Stimulated activated memory B cell treated with anti-CD40 and anti-IgM and Interleukin-4, amounts not matched to agents 10 μg/mL and 1 μg/mL and 100 μg/mL, for 72 hours (primary cell): ENCODE measurements around the gene TMEM72.

Experiments
- ATAC-seq: fragments of 150-1000 bp; cut with Tn5 transposase; 2 replicates; pipeline ENCODE4 v1.10.0; 2021
- H3K27ac Mint-ChIP-seq: one replicate; pipeline ENCODE4 v1.8.0; 2022; ENCODE audit warnings: mild to moderate bottlenecking, mixed read lengths
- H3K27me3 Mint-ChIP-seq: one replicate; pipeline ENCODE4 v1.8.0; 2022; ENCODE audit warnings: mixed read lengths
- H3K36me3 Mint-ChIP-seq: one replicate; pipeline ENCODE4 v1.8.0; 2022; ENCODE audit warnings: mixed read lengths
- H3K4me1 Mint-ChIP-seq: one replicate; pipeline ENCODE4 v1.8.0; 2022; ENCODE audit warnings: mixed read lengths
- H3K4me3 Mint-ChIP-seq: one replicate; pipeline ENCODE4 v1.8.0; 2022; ENCODE audit warnings: mild to moderate bottlenecking, moderate library complexity, mixed read lengths
- H3K9me3 Mint-ChIP-seq: one replicate; pipeline ENCODE4 v1.8.0; 2022; ENCODE audit warnings: mixed read lengths

Gene TMEM72

DNA sequence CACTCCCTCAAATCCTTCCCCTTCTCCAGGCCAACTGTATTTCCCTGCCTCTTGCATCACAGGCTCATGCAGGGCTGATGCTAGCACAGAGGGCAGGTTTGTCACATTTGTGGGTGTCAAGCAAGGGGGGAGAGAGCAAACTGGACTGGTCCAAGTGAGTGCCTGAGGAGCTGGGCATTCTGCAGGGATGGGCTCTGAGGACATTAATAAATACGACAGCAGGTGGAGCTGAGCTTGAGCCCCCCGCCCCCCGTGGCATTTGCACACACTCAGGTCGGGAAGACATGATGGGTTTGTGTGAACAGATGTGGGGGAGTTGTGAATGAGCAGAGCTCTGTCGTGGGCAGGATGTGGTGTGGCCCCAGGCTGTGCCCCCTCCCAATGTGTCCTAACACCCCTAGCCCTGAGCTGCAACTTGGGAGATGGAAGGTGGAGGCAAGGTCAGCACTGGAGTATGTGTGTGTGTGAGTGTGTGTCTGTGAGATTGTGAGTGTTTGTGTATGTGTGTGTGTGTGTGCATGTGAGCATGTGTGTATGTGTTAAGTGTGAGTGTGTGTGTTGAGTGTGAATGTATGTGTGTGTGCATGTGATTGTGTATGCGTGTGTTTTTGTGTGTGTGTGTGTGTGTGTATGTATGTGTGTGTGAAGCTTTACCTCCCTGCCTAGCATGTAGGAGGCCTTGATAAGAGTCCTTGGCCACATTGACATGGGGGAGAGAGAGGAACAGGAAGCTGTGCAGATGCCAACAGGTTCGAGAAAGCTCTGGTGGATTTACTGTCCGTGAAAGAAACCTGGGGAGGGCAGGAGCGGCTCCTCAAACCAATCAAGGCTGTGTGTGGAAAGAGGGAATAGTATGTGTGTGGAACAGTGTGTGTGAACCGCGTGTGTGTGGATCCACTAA is 57.6 kb downstream of the TMEM72 start:
- Mint-ChIP-seq H3K4me1 (peaks cover 61% of the 10 kb centered on the region), H3K4me3 (no peak overlapping the region), H3K9me3 (no peaks in the 10 kb centered on the region), H3K27ac (peak overlapping the region; percentile 40), H3K36me3 (no peaks in the 10 kb centered on the region), H3K27me3 (no peaks in the 10 kb centered on the region)
- no peak for ATAC-seq

DNA sequence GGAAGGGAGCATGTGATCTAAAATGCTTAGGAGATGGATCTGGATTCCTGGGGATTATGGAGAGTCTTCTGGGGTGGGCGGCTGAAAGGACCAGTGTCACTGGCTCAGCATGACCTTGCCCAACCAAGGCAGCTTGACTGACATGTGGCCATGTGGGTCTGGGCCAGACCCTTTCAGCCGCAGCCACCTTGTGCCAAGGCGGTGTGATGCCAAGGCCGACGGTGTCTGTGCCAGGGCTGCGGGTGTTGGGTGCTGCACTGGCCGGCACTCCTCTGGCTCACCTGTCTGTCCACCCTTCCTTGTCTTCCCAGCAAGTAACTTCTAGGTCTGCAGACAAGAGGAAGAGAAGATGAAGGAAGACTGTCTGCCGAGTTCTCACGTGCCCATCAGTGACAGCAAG is 58.7 kb downstream of the TMEM72 start:
- Mint-ChIP-seq H3K27me3 (no peaks in the 10 kb centered on the region), H3K9me3 (no peaks in the 10 kb centered on the region), H3K36me3 (no peaks in the 10 kb centered on the region), H3K4me1 (peaks cover 57% of the 10 kb centered on the region), H3K4me3 (no peak overlapping the region), H3K27ac (no peak overlapping the region)
- ATAC-seq: no peak

DNA sequence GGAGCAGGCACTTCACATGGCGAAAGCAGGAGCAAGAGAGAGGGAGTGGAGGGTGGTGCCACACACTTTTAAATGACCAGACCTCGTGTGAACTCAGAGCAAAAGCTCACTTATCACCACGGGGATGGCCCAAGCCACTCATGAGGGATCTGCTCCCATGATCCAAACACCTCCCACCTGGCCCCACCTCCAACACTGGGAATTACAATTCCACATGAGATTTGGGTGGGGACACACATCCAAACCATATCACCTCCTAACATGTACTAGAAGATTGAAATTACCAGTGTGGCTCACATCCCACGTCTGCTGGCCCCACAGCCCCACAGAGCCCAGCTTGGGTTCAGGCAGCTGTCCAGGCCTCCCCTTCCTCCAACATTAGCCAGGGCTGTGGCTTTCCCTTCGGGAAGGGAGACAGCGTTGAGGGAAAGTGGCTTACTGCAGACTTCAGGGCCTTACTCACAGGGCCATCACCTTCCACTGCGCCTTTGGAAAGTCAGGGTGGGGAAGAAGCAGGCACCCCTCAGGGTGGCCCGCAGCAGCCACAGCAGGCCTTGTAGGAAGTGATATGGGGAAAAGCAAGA is 59.8 kb downstream of the TMEM72 start:
- Mint-ChIP-seq H3K27ac (no peak overlapping the region), H3K36me3 (no peaks in the 10 kb centered on the region), H3K27me3 (no peaks in the 10 kb centered on the region), H3K9me3 (no peaks in the 10 kb centered on the region), H3K4me3 (no peak overlapping the region), H3K4me1 (peaks cover 46% of the 10 kb centered on the region)
- ATAC-seq: no peak

DNA sequence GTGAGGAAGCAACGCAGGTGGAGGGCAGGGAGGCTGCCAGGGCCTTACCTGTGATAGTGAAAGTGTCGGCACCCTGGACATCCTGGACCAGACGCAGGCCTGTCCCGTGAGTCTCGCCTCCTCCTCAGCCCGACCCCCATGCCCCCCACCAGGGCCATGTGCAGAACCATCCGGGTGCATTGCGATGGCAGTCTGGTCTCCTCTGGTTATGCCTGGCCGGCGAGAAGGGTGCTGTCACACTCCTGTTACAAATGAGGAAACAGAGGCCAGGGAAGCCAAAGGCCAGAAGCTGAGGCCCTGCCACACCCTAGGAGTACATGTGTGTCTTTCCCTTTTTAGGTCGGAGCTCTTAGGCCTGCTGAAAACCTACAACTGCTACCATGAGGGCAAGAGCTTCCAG is 60.3 kb downstream of the TMEM72 start:
- Mint-ChIP-seq H3K4me1 (peaks cover 41% of the 10 kb centered on the region), H3K27me3 (no peaks in the 10 kb centered on the region), H3K27ac (no peak overlapping the region), H3K36me3 (no peaks in the 10 kb centered on the region), H3K9me3 (no peaks in the 10 kb centered on the region), H3K4me3 (no peak overlapping the region)
- ATAC-seq: no peak

DNA sequence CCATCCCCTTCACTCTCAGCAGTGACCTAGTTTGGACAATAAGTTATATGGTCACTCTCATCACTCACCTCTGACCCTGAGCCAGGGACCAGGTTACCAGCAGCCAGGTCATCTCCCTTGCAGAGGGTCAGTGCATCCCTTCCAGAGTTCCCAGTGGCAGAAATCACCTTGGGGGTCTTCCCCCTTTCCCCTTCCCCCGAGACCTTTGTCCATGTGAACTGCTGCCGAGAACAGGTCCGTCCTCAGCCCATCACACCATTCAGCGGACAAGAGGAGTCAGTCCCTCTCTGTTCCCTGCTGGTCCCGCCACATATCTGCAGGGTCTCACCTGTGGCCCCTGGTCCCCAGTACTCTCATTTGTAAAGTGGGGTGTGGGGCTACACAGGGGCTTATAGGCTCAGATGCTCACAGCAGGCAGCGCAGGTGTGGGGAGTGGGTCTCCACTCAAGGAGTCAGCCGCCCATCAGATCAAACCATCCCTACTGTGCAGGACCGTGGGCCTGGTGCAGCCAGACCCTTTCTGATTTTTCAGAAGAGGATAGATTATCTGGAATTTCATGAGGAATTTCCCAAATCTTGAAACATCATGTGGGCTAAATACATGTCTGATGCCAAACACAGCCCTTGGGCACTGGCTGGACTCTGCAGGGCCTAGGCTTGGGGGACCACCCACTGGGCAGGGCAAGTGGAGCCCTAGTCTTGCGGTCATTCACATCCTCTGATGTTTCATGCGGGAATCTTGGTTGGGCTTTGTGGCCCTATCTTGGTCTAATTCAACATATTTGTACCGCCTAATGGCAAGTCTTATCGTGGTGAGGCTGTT is 61.0 kb downstream of the TMEM72 start:
- H3K27ac Mint-ChIP-seq: no peak overlapping the region
- no peaks in the 10 kb centered on the region for H3K36me3 Mint-ChIP-seq
- no peaks in the 10 kb centered on the region for H3K9me3 Mint-ChIP-seq
- peaks cover 5% of the 10 kb centered on the region for H3K27me3 Mint-ChIP-seq
- peaks cover 40% of the 10 kb centered on the region for H3K4me1 Mint-ChIP-seq
- ATAC-seq: no peak
- no peak overlapping the region for H3K4me3 Mint-ChIP-seq

DNA sequence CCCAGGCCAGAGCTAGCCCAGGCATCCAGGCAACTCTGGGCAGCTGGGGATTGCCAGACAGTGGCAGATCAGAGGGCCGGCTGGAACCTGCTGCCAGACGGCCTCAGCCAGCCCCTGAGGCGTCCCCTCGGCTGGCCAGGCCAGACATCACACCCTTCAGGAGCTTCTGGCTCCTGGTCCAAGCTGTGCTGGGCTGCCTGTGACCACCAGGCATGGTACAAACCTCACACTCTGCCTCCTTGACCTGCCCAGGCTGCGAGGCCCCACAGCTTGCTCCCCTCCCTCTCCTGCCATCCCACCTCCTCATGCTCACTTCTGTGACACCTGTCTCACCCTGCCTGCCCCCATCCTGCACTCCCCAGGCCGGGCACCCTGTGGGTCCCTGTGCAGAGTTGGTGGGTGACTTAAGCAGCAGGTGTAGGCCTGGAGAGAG is 61.8 kb downstream of the TMEM72 start:
- H3K9me3 Mint-ChIP-seq: no peaks in the 10 kb centered on the region
- H3K27ac Mint-ChIP-seq: peak overlapping the region; percentile 82
- no peak for ATAC-seq
- no peak overlapping the region for H3K4me3 Mint-ChIP-seq
- peaks cover 32% of the 10 kb centered on the region for H3K4me1 Mint-ChIP-seq
- H3K36me3 Mint-ChIP-seq: no peaks in the 10 kb centered on the region
- H3K27me3 Mint-ChIP-seq: peaks cover 9% of the 10 kb centered on the region

DNA sequence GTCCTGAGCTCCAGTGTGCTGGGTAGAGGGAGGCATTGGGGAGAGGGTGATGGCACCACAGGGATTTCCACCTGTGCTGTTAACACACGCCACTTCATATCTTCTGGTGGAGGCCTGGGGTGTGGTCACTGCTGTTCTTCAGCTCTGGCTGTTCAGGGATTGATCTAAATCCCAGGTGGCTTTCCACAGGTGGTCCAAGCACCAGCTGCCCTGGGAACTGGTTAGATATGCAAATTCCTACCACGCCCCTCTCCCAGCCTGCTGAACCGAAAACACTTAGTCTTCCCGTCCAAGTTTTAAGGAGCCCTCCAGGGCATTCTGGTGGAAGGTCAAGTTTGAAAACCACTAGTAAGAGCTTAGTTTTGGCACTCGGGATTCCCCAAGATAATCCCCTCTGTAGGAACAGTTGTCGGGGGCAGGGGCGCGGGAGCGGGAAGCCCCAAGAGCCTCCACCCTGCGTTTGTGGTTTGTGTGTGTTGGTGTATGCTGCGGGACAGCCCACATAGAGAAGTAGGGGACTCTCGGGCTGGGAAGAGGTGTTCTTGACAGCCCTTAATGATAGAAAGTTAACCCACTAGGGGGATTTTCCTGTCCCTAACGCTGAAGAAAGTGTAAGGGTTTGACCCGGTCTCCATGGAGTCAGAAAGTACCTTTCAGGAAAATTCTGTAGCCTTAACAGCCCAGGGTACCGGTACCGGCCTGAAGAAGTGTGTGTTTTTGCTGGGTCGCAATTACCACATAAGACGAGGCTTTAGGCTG is 62.4 kb downstream of the TMEM72 start:
- ATAC-seq: peak; percentile 26
- Mint-ChIP-seq H3K36me3 (no peaks in the 10 kb centered on the region), H3K4me1 (peaks cover 26% of the 10 kb centered on the region), H3K27ac (peak overlapping the region; percentile 82), H3K27me3 (peaks cover 9% of the 10 kb centered on the region), H3K4me3 (peak overlapping the region; percentile 35), H3K9me3 (no peaks in the 10 kb centered on the region)

DNA sequence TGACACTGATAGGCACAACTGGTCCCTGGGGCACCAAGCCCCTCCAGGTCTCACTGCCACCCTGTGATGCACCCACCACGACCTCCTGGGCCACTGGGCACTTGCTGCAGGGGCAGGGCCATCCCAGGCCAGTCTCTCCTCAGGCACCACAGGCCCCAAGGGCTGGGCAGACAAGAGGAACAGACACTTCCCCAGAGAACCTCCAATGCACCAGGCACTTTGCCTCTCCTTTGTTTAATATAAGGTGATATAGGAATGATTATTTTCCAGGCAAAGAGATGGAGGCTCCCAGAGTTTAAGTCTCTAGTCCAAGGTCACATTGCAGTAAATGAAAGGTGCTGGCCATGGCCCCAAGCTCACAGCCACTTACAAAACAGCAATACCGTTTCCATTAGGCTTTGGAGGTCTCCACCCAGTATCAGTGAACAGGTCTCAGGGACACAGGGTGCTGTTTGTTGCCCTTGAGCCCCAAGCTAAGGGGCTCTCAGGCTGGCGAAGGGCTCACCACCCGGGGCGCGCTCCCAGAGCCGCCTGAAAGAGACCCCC is 63.0 kb downstream of the TMEM72 start:
- H3K27ac Mint-ChIP-seq: peak overlapping the region; percentile 82
- peak overlapping the region; percentile 75 for H3K4me3 Mint-ChIP-seq
- H3K4me1 Mint-ChIP-seq: peaks cover 19% of the 10 kb centered on the region
- peak; percentile 13 for ATAC-seq
- H3K9me3 Mint-ChIP-seq: no peaks in the 10 kb centered on the region
- no peaks in the 10 kb centered on the region for H3K36me3 Mint-ChIP-seq
- H3K27me3 Mint-ChIP-seq: peaks cover 9% of the 10 kb centered on the region

DNA sequence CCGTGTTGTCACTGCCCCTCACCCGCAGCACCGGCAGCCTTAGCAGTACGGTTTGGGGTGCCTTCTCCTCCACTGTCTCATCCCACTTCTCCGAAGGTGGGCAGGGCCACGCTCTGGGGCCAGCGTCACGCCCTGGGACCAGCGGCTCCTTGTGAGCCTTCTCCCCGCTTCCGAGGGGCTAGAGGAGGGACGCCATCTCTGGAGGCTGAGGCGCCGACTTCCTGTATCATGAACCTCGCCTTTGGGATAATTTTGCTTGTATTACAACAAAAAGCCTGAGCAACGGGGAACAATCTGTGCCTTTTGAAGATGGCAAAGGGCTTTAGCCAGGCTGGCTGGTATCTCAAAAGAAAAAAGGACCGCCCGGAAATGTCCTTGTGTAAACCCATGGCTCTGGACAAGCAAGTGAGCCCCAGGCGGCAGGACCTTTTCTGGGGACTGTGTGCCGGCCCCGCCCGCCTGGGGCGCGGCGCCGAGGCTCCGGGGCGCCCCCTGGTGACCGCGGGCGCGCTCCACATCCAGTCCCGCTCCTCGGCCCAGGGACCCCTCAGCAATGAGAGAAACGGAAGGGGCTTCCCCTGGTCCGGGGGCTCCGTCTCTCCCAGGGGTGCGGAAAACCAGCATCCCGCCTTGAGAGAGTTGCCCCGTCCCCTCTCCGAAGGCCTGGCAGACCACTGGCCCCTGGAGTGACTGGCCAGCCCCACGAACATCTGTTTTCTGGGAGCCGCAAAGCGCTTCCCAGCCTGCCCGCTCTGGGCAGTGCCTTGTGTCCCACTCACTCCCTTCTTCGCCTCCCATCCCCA is 63.7 kb downstream of the TMEM72 start:
- Mint-ChIP-seq H3K36me3 (no peaks in the 10 kb centered on the region), H3K4me1 (peaks cover 19% of the 10 kb centered on the region), H3K27ac (peak overlapping the region; percentile 82), H3K27me3 (peaks cover 9% of the 10 kb centered on the region), H3K9me3 (no peaks in the 10 kb centered on the region), H3K4me3 (peak overlapping the region; percentile 75)
- peak; percentile 87 for ATAC-seq

DNA sequence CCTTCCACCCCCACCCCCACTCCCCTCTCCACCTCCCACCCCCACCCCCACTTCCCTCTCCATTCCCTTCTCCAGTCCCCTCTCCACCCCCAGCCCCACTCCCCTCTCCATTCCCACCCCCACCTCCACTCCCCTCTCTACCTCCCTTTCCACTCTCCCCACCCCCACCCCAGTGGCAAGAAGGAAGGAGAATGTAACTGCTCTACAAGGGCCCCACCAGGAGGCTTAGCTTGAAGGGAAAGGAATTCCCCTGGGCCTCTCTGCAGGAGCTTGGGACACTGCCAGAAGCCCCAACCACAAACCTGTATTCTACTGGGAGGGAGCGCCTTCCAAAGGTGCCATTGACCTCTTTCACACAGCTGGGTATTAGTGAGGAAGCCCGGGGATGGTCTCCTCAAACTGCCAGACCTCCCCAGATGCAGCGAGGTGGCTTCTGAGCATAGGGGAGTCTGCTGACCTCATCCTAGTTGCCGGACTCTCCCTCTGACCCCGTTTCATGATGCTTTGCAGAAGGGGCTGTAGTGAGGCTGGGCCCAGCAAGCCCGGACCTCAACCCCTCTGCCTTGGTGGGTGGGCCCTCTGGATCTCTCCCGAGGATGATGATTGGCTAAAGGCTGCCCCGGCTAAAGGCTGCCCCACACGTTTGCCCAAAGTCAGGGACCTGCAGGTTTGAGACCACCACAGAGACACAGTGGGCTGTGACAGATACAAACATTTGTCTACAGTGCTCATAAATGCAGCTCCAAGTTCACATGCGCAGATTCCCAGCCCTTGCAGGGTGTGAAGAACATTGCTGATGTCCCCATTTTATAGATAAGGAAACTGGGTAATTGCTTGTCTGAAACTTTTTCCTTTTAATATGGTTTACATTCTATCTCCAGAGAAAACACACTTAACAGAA is 64.5 kb downstream of the TMEM72 start:
- H3K27me3 Mint-ChIP-seq: peaks cover 9% of the 10 kb centered on the region
- peak overlapping the region; percentile 82 for H3K27ac Mint-ChIP-seq
- no peaks in the 10 kb centered on the region for H3K9me3 Mint-ChIP-seq
- no peak overlapping the region for H3K4me3 Mint-ChIP-seq
- ATAC-seq: no peak
- no peaks in the 10 kb centered on the region for H3K36me3 Mint-ChIP-seq
- H3K4me1 Mint-ChIP-seq: peaks cover 19% of the 10 kb centered on the region

DNA sequence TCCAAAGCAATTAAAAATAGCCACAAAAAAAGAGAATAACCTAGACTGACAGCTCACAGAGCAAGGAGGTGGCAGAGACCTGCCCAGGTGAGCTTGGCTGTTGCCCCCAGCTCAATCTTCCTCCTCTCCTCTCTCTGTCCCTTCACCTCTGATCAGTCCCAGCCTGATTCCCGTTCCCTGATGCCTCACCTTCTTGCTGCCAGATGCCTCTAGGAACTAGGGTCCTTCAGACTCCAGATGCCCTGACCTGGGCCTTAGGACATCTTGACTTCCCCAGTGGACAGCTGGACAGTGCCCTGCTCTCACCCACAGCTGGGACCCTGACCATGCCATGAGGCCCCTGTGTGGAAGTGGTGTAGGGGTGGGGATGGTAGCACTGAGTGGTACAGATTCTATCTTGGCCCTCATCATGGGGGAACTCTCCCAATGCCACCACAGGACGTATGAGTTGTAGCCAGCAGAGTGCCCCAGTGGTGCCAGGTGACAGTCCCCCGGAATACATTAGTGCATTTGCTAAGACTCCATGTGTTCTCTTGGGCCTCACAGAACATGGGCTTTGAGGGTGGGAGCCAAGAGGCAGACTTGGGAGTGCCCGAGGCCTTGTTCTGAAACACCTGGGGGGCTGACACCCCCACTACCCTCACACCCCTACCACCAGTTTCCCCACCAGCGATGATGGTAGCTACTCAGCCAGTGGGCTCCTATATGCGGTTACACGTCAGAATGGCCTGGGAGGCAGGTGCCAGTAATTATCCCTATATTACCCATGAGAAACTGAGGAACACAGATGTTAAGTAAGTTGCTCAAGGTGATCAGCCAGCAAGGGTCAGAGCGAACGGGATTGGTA is 65.4 kb downstream of the TMEM72 start:
- Mint-ChIP-seq H3K36me3 (no peaks in the 10 kb centered on the region), H3K27me3 (peaks cover 9% of the 10 kb centered on the region), H3K27ac (peak overlapping the region; percentile 19), H3K9me3 (no peaks in the 10 kb centered on the region), H3K4me1 (peaks cover 19% of the 10 kb centered on the region), H3K4me3 (no peak overlapping the region)
- ATAC-seq: no peak

DNA sequence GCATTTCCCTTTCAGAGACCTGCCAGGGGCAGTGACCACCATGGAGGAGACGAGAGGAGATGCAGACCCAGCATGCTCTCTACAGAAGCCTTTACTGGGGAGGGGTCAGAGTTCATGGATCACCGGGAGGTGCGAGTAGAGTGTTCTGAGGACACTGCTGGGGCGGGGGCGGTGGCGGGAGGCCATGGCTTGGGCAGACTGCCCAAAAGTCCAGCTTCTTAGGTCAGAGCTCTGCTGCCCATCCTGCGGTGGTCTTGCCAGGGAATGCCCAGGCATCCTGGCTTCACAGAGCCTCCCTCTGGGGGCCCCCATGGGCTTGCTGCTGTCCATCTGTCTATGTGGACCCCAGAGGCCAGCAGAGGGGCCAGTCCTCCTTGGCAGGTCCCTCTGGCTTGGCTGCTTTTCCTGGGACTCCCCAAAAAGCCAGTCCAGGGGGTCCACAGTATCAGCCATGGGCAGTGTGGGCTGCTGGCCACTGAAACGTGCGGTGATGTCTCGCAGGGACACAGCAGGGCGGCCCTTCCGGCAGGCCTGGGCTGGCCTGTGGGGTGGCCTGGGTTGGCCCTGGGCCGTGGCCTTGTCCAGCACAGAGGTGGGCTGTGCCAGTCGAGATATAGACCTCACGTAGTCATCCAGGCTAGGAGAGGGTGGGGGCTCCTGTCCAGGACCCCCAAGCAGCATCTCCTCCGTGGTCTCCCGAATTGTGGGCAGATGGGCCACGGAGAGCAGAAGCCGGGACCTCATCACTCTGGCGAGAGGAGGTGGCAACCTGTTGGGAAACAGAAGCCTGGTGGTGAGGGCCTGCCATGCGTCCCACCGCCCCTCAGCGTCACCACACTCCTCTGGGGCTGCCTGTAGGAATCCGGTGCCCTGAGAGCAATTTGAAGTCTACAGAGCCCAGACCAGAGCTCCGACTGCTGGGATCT is 66.4 kb downstream of the TMEM72 start:
- ATAC-seq: no peak
- Mint-ChIP-seq H3K4me1 (peaks cover 18% of the 10 kb centered on the region), H3K27ac (no peak overlapping the region), H3K27me3 (peaks cover 9% of the 10 kb centered on the region), H3K9me3 (no peaks in the 10 kb centered on the region), H3K36me3 (no peaks in the 10 kb centered on the region), H3K4me3 (no peak overlapping the region)
